Keratinocyte (primary cell): ENCODE results near the gene NSDHL.

Source experiments
- EZH2 ChIP-seq: IDR thresholded peaks from one replicate; pipeline ENCODE4 v1.6.1; 2012; ENCODE audit warnings: inconsistent platforms, mild to moderate bottlenecking, low read length, moderate library complexity
- TF ChIP-seq, protein P1 (sequence below), 3 experiments: IDR thresholded peaks in 1 of 3; conservative IDR thresholded peaks in 1 of 3; optimal IDR thresholded peaks in 1 of 3; 2 replicates in 2 of 3; 3 replicates in 1 of 3; pipeline versions ENCODE3 to v1.5.1; 2011; ENCODE audit warnings: low read length in 3 of 3, mild to moderate bottlenecking in 3 of 3, moderate library complexity in 2 of 3, control low read depth in 1 of 3, inconsistent platforms in 1 of 3; ENCODE audit not compliant: insufficient read depth in 2 of 3; ENCODE audit errors: extremely low read depth in 1 of 3

- TF ChIP-seq, protein P1, sequence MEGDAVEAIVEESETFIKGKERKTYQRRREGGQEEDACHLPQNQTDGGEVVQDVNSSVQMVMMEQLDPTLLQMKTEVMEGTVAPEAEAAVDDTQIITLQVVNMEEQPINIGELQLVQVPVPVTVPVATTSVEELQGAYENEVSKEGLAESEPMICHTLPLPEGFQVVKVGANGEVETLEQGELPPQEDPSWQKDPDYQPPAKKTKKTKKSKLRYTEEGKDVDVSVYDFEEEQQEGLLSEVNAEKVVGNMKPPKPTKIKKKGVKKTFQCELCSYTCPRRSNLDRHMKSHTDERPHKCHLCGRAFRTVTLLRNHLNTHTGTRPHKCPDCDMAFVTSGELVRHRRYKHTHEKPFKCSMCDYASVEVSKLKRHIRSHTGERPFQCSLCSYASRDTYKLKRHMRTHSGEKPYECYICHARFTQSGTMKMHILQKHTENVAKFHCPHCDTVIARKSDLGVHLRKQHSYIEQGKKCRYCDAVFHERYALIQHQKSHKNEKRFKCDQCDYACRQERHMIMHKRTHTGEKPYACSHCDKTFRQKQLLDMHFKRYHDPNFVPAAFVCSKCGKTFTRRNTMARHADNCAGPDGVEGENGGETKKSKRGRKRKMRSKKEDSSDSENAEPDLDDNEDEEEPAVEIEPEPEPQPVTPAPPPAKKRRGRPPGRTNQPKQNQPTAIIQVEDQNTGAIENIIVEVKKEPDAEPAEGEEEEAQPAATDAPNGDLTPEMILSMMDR (optimal IDR thresholded peaks at IDR 0.05 in 1 of 3, IDR thresholded peaks at IDR 0.05 in 1 of 3, conservative IDR thresholded peaks at IDR 0.05 in 1 of 3; ENCODE audit: extremely low read depth in 1 of 3, insufficient read depth in 2 of 3, low read length in 3 of 3) = no peak
- TF ChIP-seq EZH2 = no peak
Observed at GRCh38 chrX:152892999-152893891, 62.4 kb downstream of the NSDHL start.
